DMS53 (cell line): ENCODE data around the gene PLEKHG4.

ENCODE experiments used
- DNase-seq: peaks from one replicate; lab custom pipeline; 2025; lab: John Stamatoyannopoulos, UW

Gene PLEKHG4

DNA sequence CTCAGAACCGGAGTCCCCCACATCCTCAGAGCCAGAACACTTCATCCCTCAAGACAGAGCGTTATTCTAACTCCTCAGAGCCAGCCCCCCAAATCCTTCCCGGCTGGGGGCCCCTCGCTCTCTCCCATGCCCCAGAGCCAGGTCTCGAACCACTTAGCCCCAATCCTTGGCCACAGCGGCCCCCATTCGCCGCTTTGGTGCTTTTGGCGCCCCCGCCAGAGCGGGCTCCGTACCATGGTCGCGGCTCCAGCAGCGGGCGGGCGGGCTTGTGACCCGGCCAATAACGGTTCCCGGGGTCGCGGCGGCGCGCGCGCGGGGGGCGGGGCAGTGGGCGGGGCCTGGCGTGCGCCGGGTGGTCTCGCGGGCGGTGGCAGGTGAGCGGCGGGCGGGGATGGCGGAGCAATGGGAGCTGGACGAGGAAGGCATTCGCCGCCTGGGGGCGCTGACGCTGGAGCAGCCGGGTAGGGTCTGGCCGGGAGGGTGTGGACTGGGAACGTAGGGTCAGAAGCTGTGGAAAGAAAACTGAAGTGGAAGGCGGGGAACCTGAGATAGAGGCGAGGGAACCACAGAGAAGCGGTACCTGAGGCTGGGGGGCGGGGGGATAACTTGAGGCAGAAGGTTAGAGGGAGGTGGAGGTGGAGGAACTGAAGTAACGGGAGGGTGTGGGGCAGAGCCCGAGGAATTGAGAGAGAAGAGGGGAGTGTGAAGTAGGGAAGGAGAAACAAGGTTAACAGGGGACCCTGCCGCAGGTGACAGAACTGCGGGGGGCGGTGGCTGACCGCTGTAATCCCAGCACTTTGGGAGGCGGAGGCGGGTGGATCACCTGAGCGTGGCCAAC, 47.4 kb downstream of the PLEKHG4 start, which contains the start of the genes KCTD19 and LRRC36:
Gene KCTD19, minus strand, starts transcription at position 270 of the 838 bp plus-strand sequence. Its CDS starts 34 bp downstream, at position 236.
Gene LRRC36, plus strand, starts transcription at position 344 of the 838 bp plus-strand sequence. Its CDS starts 48 bp downstream, at position 392.
- DNase-seq: peak; percentile 78

DNA sequence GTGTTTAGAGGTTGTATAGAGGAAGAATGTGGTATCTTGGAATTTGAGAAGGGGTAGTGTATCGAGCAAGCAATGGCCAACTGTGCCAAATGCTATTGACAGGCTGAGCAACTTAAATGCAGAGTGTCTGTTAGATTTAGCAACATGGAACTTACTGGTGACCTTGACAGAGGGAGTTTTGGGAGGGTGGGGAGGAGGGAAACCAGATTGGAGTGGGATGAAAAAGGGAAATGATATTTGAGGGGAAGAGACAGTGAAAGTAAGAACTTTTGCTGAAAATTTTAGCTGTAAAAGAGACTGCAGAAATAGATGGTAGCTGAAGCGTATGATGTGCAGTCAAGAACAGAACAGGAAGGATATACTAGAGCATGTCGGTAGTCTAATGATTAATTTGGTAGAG, 48.4 kb downstream of the PLEKHG4 start:
- no peak for DNase-seq

DNA sequence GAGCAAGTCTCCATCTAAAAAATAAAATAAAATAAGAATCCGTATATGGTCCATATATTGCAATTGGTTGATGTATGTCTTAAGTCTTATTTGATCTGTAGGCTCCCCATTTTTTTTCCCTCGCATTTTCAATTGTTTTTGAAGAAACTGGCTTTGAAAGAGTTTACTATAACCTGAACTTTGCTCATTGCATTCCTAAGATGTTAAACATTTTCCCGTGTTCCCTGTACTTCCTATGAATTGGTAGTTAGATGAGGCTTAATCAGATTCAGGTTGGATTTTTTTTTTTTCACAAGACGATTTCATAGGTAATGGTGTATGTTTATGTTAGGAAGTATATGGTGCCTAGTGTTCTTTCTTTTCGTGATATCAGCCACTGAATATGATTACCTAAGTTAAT, 50.6 kb downstream of the PLEKHG4 start:
- no peak for DNase-seq

DNA sequence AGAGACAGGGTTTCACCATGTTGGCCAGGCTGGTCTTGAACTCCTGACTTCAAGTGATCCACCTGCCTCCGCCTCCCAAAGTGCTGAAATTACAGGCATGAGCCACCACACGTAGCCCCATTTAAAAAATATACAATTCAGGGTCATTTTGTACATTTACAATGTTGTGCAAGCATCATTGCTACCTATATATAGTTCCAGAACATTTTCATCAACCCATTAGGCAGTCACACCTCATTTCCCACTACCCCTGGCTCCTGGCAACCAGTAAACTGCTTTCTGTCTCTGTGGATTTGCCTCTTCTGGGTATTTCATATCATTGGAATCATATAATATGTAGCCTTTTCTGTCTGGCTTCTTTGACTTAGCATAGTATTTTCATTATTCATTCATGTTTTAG, 54.0 kb downstream of the PLEKHG4 start:
- no peak for DNase-seq

DNA sequence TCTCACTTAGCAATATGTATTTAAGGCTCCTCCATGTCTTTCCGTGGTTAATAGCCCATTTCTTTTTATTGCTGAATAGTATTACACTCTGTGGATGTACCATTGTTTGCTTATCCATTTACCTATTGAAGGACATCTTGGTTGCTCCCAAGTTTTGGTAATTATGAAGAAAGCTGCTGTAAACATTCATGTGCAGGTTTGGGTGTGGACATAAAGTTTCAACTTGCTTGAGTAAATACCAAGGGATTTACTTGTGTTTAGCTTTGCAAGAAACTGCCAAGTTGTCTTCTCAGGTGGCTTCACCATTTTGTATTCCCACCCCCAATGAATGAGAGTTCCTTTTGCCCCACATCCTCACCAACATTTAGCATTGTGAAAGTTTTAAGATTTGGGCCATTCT, 56.8 kb downstream of the PLEKHG4 start:
- DNase-seq: no peak

DNA sequence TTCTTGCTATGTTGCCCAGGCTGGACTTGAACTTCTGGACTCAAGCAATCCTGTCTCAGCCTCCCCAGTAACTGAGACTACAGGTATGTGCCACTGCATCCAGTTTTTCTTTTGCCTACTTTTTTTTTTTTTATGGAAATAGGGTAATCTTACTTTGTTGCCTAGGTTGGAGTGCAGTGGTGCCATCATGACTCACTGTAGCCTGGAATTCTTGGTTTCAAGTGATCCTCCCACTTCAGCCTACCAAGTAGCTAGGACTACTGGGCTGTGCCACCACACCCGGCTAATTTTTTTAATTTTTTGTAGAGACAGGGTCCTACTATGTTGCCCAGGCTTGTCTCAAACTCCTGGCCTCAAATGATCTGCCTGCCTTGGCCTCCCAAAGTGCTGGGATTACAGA, 57.3 kb downstream of the PLEKHG4 start:
- DNase-seq: peak; percentile 4
